Glutamatergic neuron (in vitro differentiated cells): ENCODE measurements around the gene CXCR4. TPM values are rescaled to one million over a fixed set of nuclear protein-coding genes. Genes with fewer than 3 reads are reported as not detected.

ENCODE experiments used
- DNase-seq: peaks from one replicate; pipeline ENCODE4 v3.0.0; 2022
- H3K27ac Mint-ChIP-seq: one replicate; pipeline ENCODE4 v1.8.0; 2020; ENCODE audit warnings: mild to moderate bottlenecking, mixed read lengths, inconsistent platforms; ENCODE audit not compliant: unreplicated experiment
- H3K27me3 Mint-ChIP-seq: one replicate; pipeline ENCODE4 v1.8.0; 2020; ENCODE audit warnings: mild to moderate bottlenecking, moderate library complexity, mixed read lengths, inconsistent platforms; ENCODE audit not compliant: unreplicated experiment
- H3K36me3 Mint-ChIP-seq: one replicate; pipeline ENCODE4 v1.8.0; 2020; ENCODE audit warnings: mild to moderate bottlenecking, mixed read lengths, inconsistent platforms; ENCODE audit not compliant: unreplicated experiment
- H3K4me1 Mint-ChIP-seq: one replicate; pipeline ENCODE4 v1.8.0; 2020; ENCODE audit warnings: mild to moderate bottlenecking, low read depth, mixed read lengths, inconsistent platforms; ENCODE audit not compliant: unreplicated experiment
- H3K4me3 Mint-ChIP-seq: one replicate; pipeline ENCODE4 v1.8.0; 2020; ENCODE audit warnings: mild to moderate bottlenecking, mixed read lengths, inconsistent platforms; ENCODE audit not compliant: unreplicated experiment
- H3K9me3 Mint-ChIP-seq: one replicate; pipeline ENCODE4 v1.8.0; 2020; ENCODE audit warnings: mild to moderate bottlenecking, moderate library complexity, mixed read lengths, inconsistent platforms; ENCODE audit not compliant: unreplicated experiment
- CTCF ChIP-seq: fragments of 200-600 bp; sonication (generic); IDR thresholded peaks from one replicate; pipeline ENCODE4 v1.5.0; 2021; ENCODE audit not compliant: partially characterized antibody, unreplicated experiment
- total RNA-seq: library from RNA; stranded (reverse); fragmentation: NEBNext Ultra II Directional; extraction: Animal tissue kit (Norgen Biotek cat#: 25700); gene quantifications from one replicate; pipeline ENCODE4 v1.2.1, GENCODE V29; 2021; ENCODE audit not compliant: unreplicated experiment

CXCR4 gene
- total RNA-seq, 1 donor from 2014 or later, result 215 TPM

GRCh38 chr2:136129601-136130000 lies 11.7 kb upstream of the CXCR4 start:
- peaks cover 5% of the 10 kb centered on the region for H3K9me3 Mint-ChIP-seq
- H3K27ac Mint-ChIP-seq, result no peak overlapping the region
- TF ChIP-seq CTCF, result no peak
- peaks cover 29% of the 10 kb centered on the region for H3K4me1 Mint-ChIP-seq
- no peak for DNase-seq
- H3K36me3 Mint-ChIP-seq, result no peaks in the 10 kb centered on the region
- no peak overlapping the region for H3K4me3 Mint-ChIP-seq
- peaks cover 5% of the 10 kb centered on the region for H3K27me3 Mint-ChIP-seq

GRCh38 chr2:136128905-136129304 lies 11.0 kb upstream of the CXCR4 start:
- H3K4me3 Mint-ChIP-seq, result no peak overlapping the region
- peaks cover 29% of the 10 kb centered on the region for H3K4me1 Mint-ChIP-seq
- no peak overlapping the region for H3K27ac Mint-ChIP-seq
- peaks cover 4% of the 10 kb centered on the region for H3K9me3 Mint-ChIP-seq
- no peak for TF ChIP-seq CTCF
- H3K27me3 Mint-ChIP-seq, result peaks cover 5% of the 10 kb centered on the region
- DNase-seq, result no peak
- no peaks in the 10 kb centered on the region for H3K36me3 Mint-ChIP-seq

- no peaks in the 10 kb centered on the region for H3K36me3 Mint-ChIP-seq
- no peak overlapping the region for H3K4me3 Mint-ChIP-seq
- DNase-seq, result no peak
- peaks cover 2% of the 10 kb centered on the region for H3K9me3 Mint-ChIP-seq
- H3K4me1 Mint-ChIP-seq, result peaks cover 29% of the 10 kb centered on the region
- H3K27me3 Mint-ChIP-seq, result peaks cover 5% of the 10 kb centered on the region
- TF ChIP-seq CTCF, result no peak
- no peak overlapping the region for H3K27ac Mint-ChIP-seq
Measured at GRCh38 chr2:136128366-136128765, 10.4 kb upstream of the CXCR4 start.

- peaks cover 5% of the 10 kb centered on the region for H3K27me3 Mint-ChIP-seq
- no peaks in the 10 kb centered on the region for H3K36me3 Mint-ChIP-seq
- peak; percentile 23 for DNase-seq
- H3K4me3 Mint-ChIP-seq, result peak overlapping the region; percentile 77
- H3K27ac Mint-ChIP-seq, result peak overlapping the region; percentile 78
- peaks cover 2% of the 10 kb centered on the region for H3K9me3 Mint-ChIP-seq
- H3K4me1 Mint-ChIP-seq, result peaks cover 31% of the 10 kb centered on the region
- TF ChIP-seq CTCF, result no peak
Measured at GRCh38 chr2:136127356-136127755, 9.4 kb upstream of the CXCR4 start.

- Mint-ChIP-seq H3K27me3 (peaks cover 5% of the 10 kb centered on the region), H3K4me1 (peaks cover 39% of the 10 kb centered on the region), H3K4me3 (peak overlapping the region; percentile 77), H3K9me3 (peaks cover 2% of the 10 kb centered on the region), H3K36me3 (no peaks in the 10 kb centered on the region), H3K27ac (peak overlapping the region; percentile 85)
- TF ChIP-seq CTCF, result no peak
- no peak for DNase-seq
Measured at GRCh38 chr2:136126421-136126926, 8.5 kb upstream of the CXCR4 start.
